ENCODE results near the gene MAST4.

Gene MAST4

GRCh38 chr5:66891184-66891925 lies 295.2 kb downstream of the MAST4 start:
- no peak overlapping the region; the same call in 1 of the 2 replicates for H3K27ac ChIP-seq
- no peak for TF ChIP-seq CTCF (conservative IDR thresholded peaks at IDR 0.05)

- TF ChIP-seq CTCF (conservative IDR thresholded peaks at IDR 0.05): no peak
- H3K27ac ChIP-seq: no peak overlapping the region
Observed at GRCh38 chr5:66892716-66893115, 296.5 kb downstream of the MAST4 start.

GRCh38 chr5:66894480-66895240 lies 298.5 kb downstream of the MAST4 start:
- TF ChIP-seq CTCF (conservative IDR thresholded peaks at IDR 0.05): no peak
- no peak overlapping the region for H3K27ac ChIP-seq

- no peak overlapping the region for H3K27ac ChIP-seq
- no peak for TF ChIP-seq CTCF (conservative IDR thresholded peaks at IDR 0.05)
Observed at GRCh38 chr5:66896171-66896570, 300.0 kb downstream of the MAST4 start.

- H3K27ac ChIP-seq: no peak overlapping the region
- no peak for TF ChIP-seq CTCF (conservative IDR thresholded peaks at IDR 0.05)
Observed at GRCh38 chr5:66897356-66897755, 301.2 kb downstream of the MAST4 start.

- no peak overlapping the region for H3K27ac ChIP-seq
- TF ChIP-seq CTCF (conservative IDR thresholded peaks at IDR 0.05): no peak
Observed at GRCh38 chr5:66898241-66898995, 302.2 kb downstream of the MAST4 start.

- no peak overlapping the region for H3K27ac ChIP-seq
- TF ChIP-seq CTCF (conservative IDR thresholded peaks at IDR 0.05): no peak
Observed at GRCh38 chr5:66903218-66903617, 307.0 kb downstream of the MAST4 start.
